Nephron (organoid): ENCODE data around the gene TRIM66.

Source experiments
- H3K27ac Mint-ChIP-seq, 3 experiments: 2 replicates each; pipeline ENCODE4 v1.8.0; 2020; ENCODE audit warnings: mixed read lengths in 3 of 3, mild to moderate bottlenecking in 2 of 3, moderate library complexity in 1 of 3
- H3K27me3 Mint-ChIP-seq: 2 replicates; pipeline ENCODE4 v1.8.0; 2021; ENCODE audit warnings: low read depth, mild to moderate bottlenecking, moderate library complexity, mixed read lengths
- H3K36me3 Mint-ChIP-seq: 2 replicates; pipeline ENCODE4 v1.8.0; 2020; ENCODE audit warnings: low read depth, mixed read lengths
- H3K4me1 Mint-ChIP-seq: 2 replicates; pipeline ENCODE4 v1.8.0; 2020; ENCODE audit warnings: mixed read lengths
- H3K4me3 Mint-ChIP-seq, 3 experiments: 2 replicates each; pipeline ENCODE4 v1.8.0; 2020; ENCODE audit warnings: mild to moderate bottlenecking in 3 of 3, mixed read lengths in 3 of 3, moderate library complexity in 2 of 3
- H3K9me3 Mint-ChIP-seq: 2 replicates; pipeline ENCODE4 v1.8.0; 2020; ENCODE audit warnings: mixed read lengths
- TF ChIP-seq, protein P1 (sequence below), 3 experiments: fragments of 200-600 bp; sonication (generic); IDR thresholded peaks; one replicate each; pipeline ENCODE4 v1.5.0; 2021; ENCODE audit warnings: antibody characterized with exemption in 3 of 3; ENCODE audit not compliant: unreplicated experiment in 3 of 3

Gene TRIM66

DNA sequence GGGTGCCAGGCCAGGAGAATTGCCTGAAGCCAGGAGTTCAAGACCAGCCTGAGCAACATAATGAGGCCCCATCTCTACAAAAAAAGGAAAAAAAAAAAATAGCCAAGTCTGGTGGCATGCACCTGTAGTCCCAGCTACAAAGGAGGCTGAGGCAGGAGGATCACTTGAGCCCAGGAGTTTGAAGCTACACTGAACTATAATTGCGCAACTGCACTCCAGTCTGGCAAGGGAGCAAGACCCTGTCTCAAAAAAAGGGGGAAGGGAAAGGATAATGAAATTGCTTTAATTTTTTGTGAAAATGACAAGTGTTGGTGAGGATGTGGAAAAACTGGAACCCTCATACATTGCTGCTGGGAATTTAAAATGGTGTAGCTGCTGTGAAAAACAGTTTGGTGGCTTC lies 107.7 kb downstream of the TRIM66 start:
- H3K36me3 Mint-ChIP-seq = peaks cover 3% of the 10 kb centered on the region
- H3K9me3 Mint-ChIP-seq = peaks cover 9% of the 10 kb centered on the region
- TF ChIP-seq, protein P1, sequence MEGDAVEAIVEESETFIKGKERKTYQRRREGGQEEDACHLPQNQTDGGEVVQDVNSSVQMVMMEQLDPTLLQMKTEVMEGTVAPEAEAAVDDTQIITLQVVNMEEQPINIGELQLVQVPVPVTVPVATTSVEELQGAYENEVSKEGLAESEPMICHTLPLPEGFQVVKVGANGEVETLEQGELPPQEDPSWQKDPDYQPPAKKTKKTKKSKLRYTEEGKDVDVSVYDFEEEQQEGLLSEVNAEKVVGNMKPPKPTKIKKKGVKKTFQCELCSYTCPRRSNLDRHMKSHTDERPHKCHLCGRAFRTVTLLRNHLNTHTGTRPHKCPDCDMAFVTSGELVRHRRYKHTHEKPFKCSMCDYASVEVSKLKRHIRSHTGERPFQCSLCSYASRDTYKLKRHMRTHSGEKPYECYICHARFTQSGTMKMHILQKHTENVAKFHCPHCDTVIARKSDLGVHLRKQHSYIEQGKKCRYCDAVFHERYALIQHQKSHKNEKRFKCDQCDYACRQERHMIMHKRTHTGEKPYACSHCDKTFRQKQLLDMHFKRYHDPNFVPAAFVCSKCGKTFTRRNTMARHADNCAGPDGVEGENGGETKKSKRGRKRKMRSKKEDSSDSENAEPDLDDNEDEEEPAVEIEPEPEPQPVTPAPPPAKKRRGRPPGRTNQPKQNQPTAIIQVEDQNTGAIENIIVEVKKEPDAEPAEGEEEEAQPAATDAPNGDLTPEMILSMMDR (IDR thresholded peaks at IDR 0.05; ENCODE audit: unreplicated experiment in 3 of 3) = no peak
- no peaks in the 10 kb centered on the region for H3K4me1 Mint-ChIP-seq
- H3K27ac Mint-ChIP-seq = no peak overlapping the region
- no peak overlapping the region for H3K4me3 Mint-ChIP-seq
- H3K27me3 Mint-ChIP-seq = no peaks in the 10 kb centered on the region

DNA sequence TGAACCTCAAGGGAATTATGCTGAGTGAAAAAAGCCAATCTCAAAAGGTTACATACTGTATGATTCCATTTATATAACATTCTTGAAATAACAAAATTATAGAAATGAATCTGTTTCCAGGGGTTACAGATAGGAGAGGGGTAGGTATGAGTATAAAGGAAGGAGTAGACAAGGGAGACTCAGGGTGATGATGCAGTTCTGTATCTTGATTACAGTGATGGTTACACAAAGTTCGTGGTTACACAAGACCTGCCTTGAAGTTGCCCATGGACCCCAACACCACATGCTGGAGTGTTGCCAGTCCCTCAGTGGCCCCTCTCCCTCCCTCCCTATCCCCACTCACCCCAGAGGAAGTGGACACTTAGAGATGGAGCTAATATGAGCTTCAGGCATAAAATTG lies 108.7 kb downstream of the TRIM66 start:
- no peak overlapping the region for H3K4me3 Mint-ChIP-seq
- TF ChIP-seq, protein P1 (IDR thresholded peaks at IDR 0.05; ENCODE audit: unreplicated experiment in 3 of 3) = no peak
- H3K27me3 Mint-ChIP-seq = no peaks in the 10 kb centered on the region
- no peaks in the 10 kb centered on the region for H3K36me3 Mint-ChIP-seq
- peaks cover 6% of the 10 kb centered on the region for H3K9me3 Mint-ChIP-seq
- no peak overlapping the region for H3K27ac Mint-ChIP-seq
- no peaks in the 10 kb centered on the region for H3K4me1 Mint-ChIP-seq

DNA sequence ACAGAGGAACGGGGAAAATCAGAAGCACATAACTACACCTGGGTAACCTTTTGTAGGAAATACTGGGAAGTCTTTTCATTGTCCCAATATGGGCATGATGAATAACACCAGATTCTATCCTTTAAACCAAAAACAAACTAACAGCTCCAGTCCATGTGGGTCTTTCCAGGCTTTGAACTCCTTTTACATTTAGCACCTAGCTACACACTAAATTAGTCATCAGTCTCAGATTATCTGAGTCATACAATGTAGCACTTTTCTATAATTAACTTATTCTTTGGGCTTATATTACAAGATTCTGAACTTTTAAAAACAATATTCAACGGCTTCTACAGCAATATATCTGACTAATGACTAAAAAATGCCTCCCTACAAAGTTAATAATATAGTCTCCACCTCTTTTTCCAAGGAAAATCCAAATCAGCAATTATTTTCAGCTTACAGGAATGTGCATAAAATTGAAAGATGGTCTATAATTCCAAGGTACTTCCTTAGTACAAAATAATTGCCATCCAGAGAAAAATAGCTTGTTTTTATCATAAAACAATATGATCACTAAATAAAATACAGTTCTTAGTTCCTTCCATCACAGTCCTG lies 114.8 kb downstream of the TRIM66 start:
- Mint-ChIP-seq H3K4me3 (no peak overlapping the region), H3K36me3 (no peaks in the 10 kb centered on the region), H3K27ac (no peak overlapping the region), H3K27me3 (no peaks in the 10 kb centered on the region), H3K4me1 (peaks cover 4% of the 10 kb centered on the region), H3K9me3 (no peaks in the 10 kb centered on the region)
- TF ChIP-seq, protein P1 (IDR thresholded peaks at IDR 0.05; ENCODE audit: unreplicated experiment in 3 of 3) = no peak

DNA sequence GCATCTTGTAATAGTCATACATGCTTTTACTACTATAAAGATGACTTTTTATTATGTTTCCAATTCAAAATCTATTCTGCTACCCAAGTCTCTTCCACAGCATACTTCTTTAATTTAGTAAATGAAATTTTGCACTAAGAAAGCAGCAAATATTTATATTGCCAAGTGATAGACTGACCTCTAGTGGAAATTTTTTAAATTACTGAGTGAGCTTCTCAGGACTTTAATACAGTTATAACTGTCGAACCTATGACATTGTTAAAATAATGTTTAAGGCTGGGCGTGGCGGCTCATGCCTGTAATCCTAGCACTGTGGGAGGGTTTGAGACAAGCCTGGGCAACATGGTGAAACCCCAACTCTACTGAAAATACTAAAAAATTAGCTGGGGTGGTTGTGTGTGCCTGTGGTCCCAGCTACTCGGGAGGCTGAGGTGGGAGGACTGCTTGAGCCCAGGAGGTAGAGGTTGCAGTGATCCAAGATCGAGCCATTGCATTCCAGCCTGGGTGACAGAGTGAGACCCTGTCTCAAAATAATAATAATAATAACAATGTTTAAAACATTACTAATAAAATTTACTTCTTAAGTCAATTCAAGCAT lies 115.8 kb downstream of the TRIM66 start:
- Mint-ChIP-seq H3K9me3 (peaks cover 7% of the 10 kb centered on the region), H3K27ac (no peak overlapping the region), H3K4me3 (no peak overlapping the region), H3K36me3 (peaks cover 7% of the 10 kb centered on the region), H3K4me1 (peaks cover 4% of the 10 kb centered on the region), H3K27me3 (no peaks in the 10 kb centered on the region)
- TF ChIP-seq, protein P1 (IDR thresholded peaks at IDR 0.05; ENCODE audit: unreplicated experiment in 3 of 3) = peak; percentile 58 to 83 (median 63)

DNA sequence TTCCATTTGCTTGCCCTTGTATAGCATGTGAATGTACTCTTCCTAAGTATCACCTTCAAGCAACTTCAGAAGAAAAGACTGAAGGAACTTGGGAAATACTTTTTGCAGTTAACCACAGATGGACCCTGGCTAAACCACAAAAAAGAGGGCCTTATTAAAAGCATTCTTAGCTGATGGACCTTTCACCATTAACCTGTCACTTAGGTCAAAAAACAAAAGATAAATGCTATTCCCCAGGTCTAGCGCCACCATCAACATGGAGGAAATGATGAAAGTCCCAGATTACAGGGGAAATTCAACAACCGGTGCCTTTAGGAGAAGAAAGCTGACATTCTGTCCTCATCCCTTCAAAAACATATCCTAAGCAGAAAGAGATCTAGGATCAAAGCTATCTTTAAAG lies 117.9 kb downstream of the TRIM66 start:
- Mint-ChIP-seq H3K4me3 (no peak overlapping the region), H3K27me3 (no peaks in the 10 kb centered on the region), H3K27ac (no peak overlapping the region), H3K4me1 (peaks cover 4% of the 10 kb centered on the region), H3K9me3 (peaks cover 11% of the 10 kb centered on the region), H3K36me3 (peaks cover 7% of the 10 kb centered on the region)
- TF ChIP-seq, protein P1 (IDR thresholded peaks at IDR 0.05; ENCODE audit: unreplicated experiment in 3 of 3) = no peak
